GM12874 (cell line): ENCODE results near the gene TRIM2.

Experiments used
- CTCF ChIP-seq: IDR thresholded peaks from 2 replicates; pipeline ENCODE4 v1.5.1; 2011; ENCODE audit warnings: low read depth, mild to moderate bottlenecking, control low read depth, low read length, moderate library complexity; ENCODE audit not compliant: insufficient read depth

TRIM2 gene

GRCh38 chr4:153191795-153192363 is 12.4 kb upstream of the TRIM2 start:
- no peak for TF ChIP-seq CTCF

GRCh38 chr4:153197301-153197700 is 6.9 kb upstream of the TRIM2 start:
- no peak for TF ChIP-seq CTCF

GRCh38 chr4:153198719-153199118 is 5.5 kb upstream of the TRIM2 start:
- TF ChIP-seq CTCF: no peak

- no peak for TF ChIP-seq CTCF
Observed at GRCh38 chr4:153204728-153205648, 745 bp downstream of the TRIM2 start.

GRCh38 chr4:153205757-153206156 is 1.5 kb downstream of the TRIM2 start:
- TF ChIP-seq CTCF: no peak

- TF ChIP-seq CTCF: no peak
Observed at GRCh38 chr4:153206534-153206933, 2.3 kb downstream of the TRIM2 start.

GRCh38 chr4:153207027-153207426 is 2.8 kb downstream of the TRIM2 start:
- TF ChIP-seq CTCF: no peak
